Sigmoid colon (tissue), 7 donors: ENCODE measurements around the gene FCRL1. TPM values are rescaled to one million over a fixed set of nuclear protein-coding genes. Genes with fewer than 3 reads are reported as not detected.

Experiments
- DNase-seq: peaks from one replicate; pipeline ENCODE4 v3.0.0-alpha.2; 2019
- H3K27ac ChIP-seq, 4 donors: fragments of 200-600 bp; sonication (generic); one replicate each; pipeline ENCODE4 v1.5.1; 2016 to 2019; ENCODE audit warnings: mild to moderate bottlenecking in 1 of 4
- H3K27me3 ChIP-seq, 3 donors: fragments of 200-600 bp; sonication (generic); one replicate each; pipeline ENCODE4 v1.5.1; 2019; ENCODE audit warnings: mild to moderate bottlenecking in 1 of 3
- H3K36me3 ChIP-seq, 4 donors: fragments of 200-600 bp; sonication (generic); one replicate each; pipeline ENCODE4 v1.5.1; 2016 to 2019
- H3K4me1 ChIP-seq, 4 donors: fragments of 200-600 bp; sonication (generic); one replicate each; pipeline ENCODE4 v1.5.1; 2017 to 2019
- H3K4me3 ChIP-seq, 4 donors: fragments of 200-600 bp; sonication (generic); one replicate each; pipeline ENCODE4 v1.5.1; 2017 to 2019; ENCODE audit warnings: mild to moderate bottlenecking in 2 of 4, moderate library complexity in 1 of 4
- H3K9me3 ChIP-seq, 4 donors: fragments of 200-600 bp in 3 of 4; sonication (generic) in 3 of 4; one replicate each; pipeline versions ENCODE4 v1.5.1 to v1.6.1; 2013 to 2019
- EP300 ChIP-seq, 4 donors: sonication (generic); formaldehyde crosslinking; IDR thresholded peaks; one replicate each; pipeline ENCODE4 v1.6.1; 2017; ENCODE audit warnings: antibody characterized with exemption in 4 of 4
- POLR2A ChIP-seq, 2 donors: fragments of 450-650 bp; IDR thresholded peaks; one replicate each; pipeline ENCODE4 v1.6.1; 2016; ENCODE audit warnings: antibody characterized with exemption in 2 of 2, mild to moderate bottlenecking in 2 of 2, moderate library complexity in 2 of 2
- POLR2AphosphoS5 ChIP-seq, 4 donors: sonication (generic); formaldehyde crosslinking; IDR thresholded peaks; one replicate each; pipeline ENCODE4 v1.6.1; 2017; ENCODE audit warnings: antibody characterized with exemption in 4 of 4
- WGBS, 2 donors: extraction: QIAGEN DNeasy Blood & Tissue Kit; methylation state at CpG; one replicate each; pipeline ENCODE4 v1.1.7; 2013; 5-methylcytosine and 5-hydroxymethylcytosine counted together
- intact Hi-C: fragments of 100-400 bp; cut with DNase I; formaldehyde crosslinking; loops from one replicate; pipeline ENCODE4 v1.15.1; 2023
- polyA plus RNA-seq, 3 donors: library from polyadenylated mRNA; stranded (reverse); fragments of 200-250 nt; gene quantifications; one replicate each; pipeline ENCODE4 v1.2.3, GENCODE V29; 2013
- total RNA-seq, 4 donors: library from RNA; depleted of rRNA; stranded (reverse); fragments of >200 nt; gene quantifications; one replicate each; pipeline ENCODE4 v1.1.0, GENCODE V29; 2016
- TF ChIP-seq, protein P1 (sequence below), 4 experiments: fragments of 450-650 bp in 3 of 4; fragments of 200-600 bp in 1 of 4; IDR thresholded peaks; one replicate each; pipeline ENCODE4 v1.5.1; 2016 to 2019; ENCODE audit warnings: antibody characterized with exemption in 4 of 4, mild to moderate bottlenecking in 3 of 4, moderate library complexity in 2 of 4
- donor health status: healthy with polysubstance abuse.
- donor health status: Bipolar disorder and iron deficiency.
- donor health status: healthy.

The FCRL1 gene
- total and polyA plus RNA-seq, 7 donors: 0.60 to 35.4 TPM; not detected in 5

DNA sequence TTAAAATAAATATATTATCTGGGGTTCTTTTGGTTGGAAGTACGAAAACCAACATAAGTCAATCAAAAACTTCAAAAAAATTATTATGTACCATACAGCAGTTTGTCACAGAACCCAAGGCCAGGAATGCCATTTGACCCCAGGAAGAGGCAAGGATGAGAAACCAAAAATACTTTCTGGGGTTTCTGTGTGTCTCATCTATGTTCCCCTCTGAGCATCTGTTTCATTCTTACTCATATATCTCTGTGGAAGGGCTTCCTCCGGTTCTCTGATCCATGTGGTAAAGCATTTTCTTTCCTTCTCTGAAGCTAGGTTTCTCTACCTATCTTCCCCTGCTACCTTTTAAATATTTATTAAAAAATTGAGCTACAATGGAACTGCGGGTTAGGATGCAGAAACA, 9.8 kb upstream of the FCRL1 start:
- WGBS, 2 donors: 82 to 87% methylated on average over 3 of the region's 3 CpGs
- no peak for DNase-seq
- Histone ChIP-seq H3K27ac (no peak overlapping the region), H3K36me3 (no peaks in the 10 kb centered on the region), H3K9me3 (no peaks in the 10 kb centered on the region), H3K4me3 (no peak overlapping the region), H3K4me1 (no peaks in the 10 kb centered on the region), H3K27me3 (no peaks in the 10 kb centered on the region)
- no peak for TF ChIP-seq POLR2A (IDR thresholded peaks at IDR 0.05)
- TF ChIP-seq EP300 (IDR thresholded peaks at IDR 0.05): no peak
- TF ChIP-seq POLR2AphosphoS5 (IDR thresholded peaks at IDR 0.05): no peak
- intact Hi-C loops: no loop called here

DNA sequence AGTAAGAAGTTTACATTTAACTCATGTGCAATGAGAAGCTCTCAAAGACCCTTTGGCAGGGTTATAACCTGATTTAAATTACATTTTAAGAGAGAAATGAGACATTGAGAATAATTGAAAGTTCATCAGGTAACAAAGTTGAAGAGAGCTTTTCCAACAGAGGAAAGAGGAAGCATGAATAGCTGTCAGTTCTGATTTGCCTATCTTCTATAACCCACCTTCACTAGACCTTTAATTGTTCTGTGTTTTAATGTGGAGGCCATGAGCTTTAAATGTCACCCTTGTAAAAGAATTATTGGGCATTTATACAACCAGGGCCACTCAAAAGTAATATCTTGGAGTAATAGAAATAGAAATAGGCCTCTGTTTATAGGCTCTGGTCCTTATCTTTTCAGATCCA, 9.3 kb upstream of the FCRL1 start:
- no peak for DNase-seq
- Histone ChIP-seq H3K27me3 (no peaks in the 10 kb centered on the region), H3K36me3 (no peaks in the 10 kb centered on the region), H3K4me3 (no peak overlapping the region), H3K4me1 (no peaks in the 10 kb centered on the region), H3K9me3 (no peaks in the 10 kb centered on the region), H3K27ac (no peak overlapping the region)
- intact Hi-C loops: no loop called here
- TF ChIP-seq POLR2AphosphoS5 (IDR thresholded peaks at IDR 0.05) (no peak), EP300 (IDR thresholded peaks at IDR 0.05) (no peak), POLR2A (IDR thresholded peaks at IDR 0.05) (no peak)
- TF ChIP-seq, protein P1, sequence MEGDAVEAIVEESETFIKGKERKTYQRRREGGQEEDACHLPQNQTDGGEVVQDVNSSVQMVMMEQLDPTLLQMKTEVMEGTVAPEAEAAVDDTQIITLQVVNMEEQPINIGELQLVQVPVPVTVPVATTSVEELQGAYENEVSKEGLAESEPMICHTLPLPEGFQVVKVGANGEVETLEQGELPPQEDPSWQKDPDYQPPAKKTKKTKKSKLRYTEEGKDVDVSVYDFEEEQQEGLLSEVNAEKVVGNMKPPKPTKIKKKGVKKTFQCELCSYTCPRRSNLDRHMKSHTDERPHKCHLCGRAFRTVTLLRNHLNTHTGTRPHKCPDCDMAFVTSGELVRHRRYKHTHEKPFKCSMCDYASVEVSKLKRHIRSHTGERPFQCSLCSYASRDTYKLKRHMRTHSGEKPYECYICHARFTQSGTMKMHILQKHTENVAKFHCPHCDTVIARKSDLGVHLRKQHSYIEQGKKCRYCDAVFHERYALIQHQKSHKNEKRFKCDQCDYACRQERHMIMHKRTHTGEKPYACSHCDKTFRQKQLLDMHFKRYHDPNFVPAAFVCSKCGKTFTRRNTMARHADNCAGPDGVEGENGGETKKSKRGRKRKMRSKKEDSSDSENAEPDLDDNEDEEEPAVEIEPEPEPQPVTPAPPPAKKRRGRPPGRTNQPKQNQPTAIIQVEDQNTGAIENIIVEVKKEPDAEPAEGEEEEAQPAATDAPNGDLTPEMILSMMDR (IDR thresholded peaks at IDR 0.05): no peak

DNA sequence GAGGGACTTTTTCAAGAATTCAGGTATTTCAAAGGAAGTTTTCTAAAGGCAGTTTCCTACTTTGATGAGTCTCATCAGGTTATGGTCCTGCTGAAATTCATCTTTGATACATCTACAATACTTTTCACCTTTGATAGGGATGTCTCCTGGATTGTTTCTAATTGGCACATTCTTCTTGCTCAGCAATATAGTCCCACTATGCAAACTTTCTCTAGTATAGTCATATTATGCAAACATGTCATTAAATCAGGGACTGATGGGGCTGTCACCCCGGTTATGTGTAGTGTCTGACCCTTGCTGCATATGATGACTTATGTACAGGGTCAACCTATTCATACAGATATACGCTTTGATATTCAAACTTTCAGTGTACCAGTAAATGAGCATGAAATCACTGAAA, 379 bp upstream of the FCRL1 start:
- Histone ChIP-seq H3K36me3 (no peaks in the 10 kb centered on the region), H3K4me1 (no peaks in the 10 kb centered on the region), H3K27me3 (no peaks in the 10 kb centered on the region), H3K4me3 (no peak overlapping the region), H3K9me3 (no peaks in the 10 kb centered on the region), H3K27ac (no peak overlapping the region)
- 66 to 76% methylated on average over 2 of the region's 2 CpGs for WGBS, 2 donors
- TF ChIP-seq EP300 (IDR thresholded peaks at IDR 0.05) (no peak), POLR2AphosphoS5 (IDR thresholded peaks at IDR 0.05) (no peak), POLR2A (IDR thresholded peaks at IDR 0.05) (no peak)
- TF ChIP-seq, protein P1 (IDR thresholded peaks at IDR 0.05): no peak
- intact Hi-C loops: no loop called here
- no peak for DNase-seq

DNA sequence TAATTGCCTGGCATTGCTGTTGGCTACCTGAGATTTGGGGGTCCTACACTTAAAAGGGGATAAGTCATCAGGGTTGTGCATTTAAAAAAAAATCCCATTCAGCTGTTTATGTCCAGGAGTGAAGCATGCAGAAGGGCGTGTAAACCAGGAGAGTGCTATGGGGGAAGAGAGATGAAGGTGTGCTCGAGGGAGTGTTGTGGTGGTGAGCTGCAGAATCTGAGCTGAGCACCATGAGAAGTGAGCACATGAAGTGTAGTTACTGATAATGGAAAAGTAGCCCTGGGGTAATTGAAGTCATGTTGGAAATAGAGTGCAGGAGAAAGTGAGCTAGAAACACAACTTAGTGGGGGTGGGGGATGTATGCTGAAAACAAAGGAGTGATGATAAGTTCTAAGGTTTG, 705 bp downstream of the FCRL1 start:
- intact Hi-C loops: no loop called here
- Histone ChIP-seq H3K4me1 (no peaks in the 10 kb centered on the region), H3K27me3 (no peaks in the 10 kb centered on the region), H3K36me3 (no peaks in the 10 kb centered on the region), H3K27ac (no peak overlapping the region), H3K9me3 (no peaks in the 10 kb centered on the region), H3K4me3 (no peak overlapping the region)
- WGBS, 2 donors: 57 to 61% methylated on average over 2 of the region's 2 CpGs
- TF ChIP-seq EP300 (IDR thresholded peaks at IDR 0.05): no peak
- DNase-seq: no peak

DNA sequence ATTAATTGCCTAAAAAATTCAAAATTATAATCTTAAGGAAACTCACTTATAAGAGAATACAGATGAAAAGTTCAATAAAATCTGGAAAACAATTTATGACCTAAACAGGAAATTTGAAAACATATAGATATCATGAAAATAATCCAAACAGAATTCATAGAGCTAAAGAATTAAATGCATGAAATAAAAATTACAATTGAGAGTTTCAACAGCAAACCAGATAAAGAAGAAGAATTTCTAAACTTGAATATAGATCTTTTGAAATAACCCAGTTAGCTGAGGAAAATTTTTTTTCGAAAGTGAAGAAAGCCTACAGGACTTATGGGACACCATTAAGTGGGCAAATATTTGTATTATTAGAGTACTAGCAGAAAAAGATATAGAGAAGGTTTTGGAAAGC, 6.7 kb downstream of the FCRL1 start:
- Histone ChIP-seq H3K27ac (no peak overlapping the region), H3K27me3 (no peaks in the 10 kb centered on the region), H3K4me3 (no peak overlapping the region), H3K36me3 (no peaks in the 10 kb centered on the region), H3K4me1 (no peaks in the 10 kb centered on the region), H3K9me3 (peaks cover 0 to 5% (median 0%) of the 10 kb centered on the region in 4 donors)
- no peak for TF ChIP-seq POLR2AphosphoS5 (IDR thresholded peaks at IDR 0.05)
- no peak for TF ChIP-seq POLR2A (IDR thresholded peaks at IDR 0.05)
- TF ChIP-seq, protein P1 (IDR thresholded peaks at IDR 0.05): no peak
- TF ChIP-seq EP300 (IDR thresholded peaks at IDR 0.05): no peak
- 85 to 90% methylated on average over 1 of the region's 1 CpG for WGBS, 2 donors
- no peak for DNase-seq
- intact Hi-C loops: no loop called here

DNA sequence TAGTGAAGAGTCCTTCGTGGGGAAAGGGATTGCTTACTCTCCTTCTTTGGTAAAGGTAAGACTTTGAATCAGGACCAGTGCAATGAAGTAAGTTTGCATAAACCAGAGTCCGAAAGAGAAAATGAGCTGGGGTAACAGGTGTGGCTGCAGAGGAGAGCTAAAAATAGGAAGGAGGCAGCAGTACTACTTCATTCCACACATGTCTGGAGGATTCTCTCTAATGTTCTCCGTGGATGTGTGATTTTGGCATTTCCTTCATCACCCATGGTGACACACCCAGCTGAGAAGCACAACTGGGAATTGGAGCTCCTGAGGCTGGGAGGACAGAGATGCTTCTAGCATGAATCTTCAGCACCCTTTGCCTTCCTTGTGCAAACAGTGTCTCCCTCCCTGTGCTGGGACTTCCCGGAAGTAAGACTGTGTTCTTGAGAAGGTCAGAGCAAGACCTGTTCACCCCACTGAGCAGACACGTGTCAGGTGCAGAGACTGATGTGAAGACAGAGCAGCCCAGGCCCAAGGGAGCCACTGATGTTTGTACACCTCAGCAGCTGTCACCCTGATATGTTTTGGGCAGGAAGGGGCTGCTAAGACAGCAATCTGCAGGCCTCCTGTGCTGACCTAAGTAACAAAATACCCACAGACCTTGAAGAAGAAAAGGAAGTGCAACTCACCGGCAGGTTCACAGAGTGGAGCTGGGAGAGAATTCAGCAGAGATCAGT, 13.3 kb downstream of the FCRL1 start:
- no peaks in the 10 kb centered on the region for H3K27me3 ChIP-seq
- no peak overlapping the region for H3K27ac ChIP-seq
- no peaks in the 10 kb centered on the region for H3K9me3 ChIP-seq

More for the DNA sequence above, 13.3 kb downstream of the FCRL1 start:
- DNase-seq: no peak
- no peak for TF ChIP-seq POLR2A (IDR thresholded peaks at IDR 0.05)
- no peak for TF ChIP-seq POLR2AphosphoS5 (IDR thresholded peaks at IDR 0.05)
- no peak for TF ChIP-seq EP300 (IDR thresholded peaks at IDR 0.05)
- TF ChIP-seq, protein P1 (IDR thresholded peaks at IDR 0.05): no peak
- H3K36me3 ChIP-seq: no peaks in the 10 kb centered on the region
- 44 to 46% methylated on average over 6 of the region's 6 CpGs for WGBS, 2 donors
- no peaks in the 10 kb centered on the region for H3K4me1 ChIP-seq
- H3K4me3 ChIP-seq: no peak overlapping the region
- intact Hi-C loops: no loop called here
